Fibroblast of skin of left quadriceps (primary cell): ENCODE data around the gene NLRP3.
"Not testable (repeated sequence)": the region's sequence is repeated elsewhere in the genome, so short reads cannot be mapped to it uniquely, and the experiment has no call there.

Source experiments
- DNase-seq, 2 experiments: peaks; one replicate each; pipeline ENCODE4 v3.0.0-alpha.2; 2013; ENCODE audit warnings: low read depth in 2 of 2

NLRP3 gene

GRCh38 chr1:247415423-247416361 is at the start of gene NLRP3:
TSS of gene NLRP3 (plus strand) at chr1:247416173. CDS start at chr1:247418801, 2,628 bp downstream.
- no peak for DNase-seq

- not testable (repeated sequence) for DNase-seq
These were observed 49.6 kb upstream of the NLRP3 start for GRCh38 chr1:247366345-247366744.

GRCh38 chr1:247366926-247367645 is 48.9 kb upstream of the NLRP3 start:
- no peak for DNase-seq

GRCh38 chr1:247367786-247368422 is 48.1 kb upstream of the NLRP3 start:
- no peak for DNase-seq

GRCh38 chr1:247368490-247369145 is 47.4 kb upstream of the NLRP3 start:
- no peak for DNase-seq

GRCh38 chr1:247370786-247371732 is 44.9 kb upstream of the NLRP3 start:
- DNase-seq: no peak

- no peak for DNase-seq
These were observed 44.1 kb upstream of the NLRP3 start for GRCh38 chr1:247371801-247372259.

GRCh38 chr1:247373721-247374141 is 42.2 kb upstream of the NLRP3 start:
- no peak for DNase-seq

GRCh38 chr1:247374651-247375334 is 41.2 kb upstream of the NLRP3 start:
- not testable (repeated sequence) for DNase-seq

GRCh38 chr1:247375747-247376146 is 40.2 kb upstream of the NLRP3 start:
- no peak for DNase-seq

GRCh38 chr1:247376659-247377058 is 39.3 kb upstream of the NLRP3 start:
- no peak for DNase-seq

GRCh38 chr1:247377656-247378055 is 38.3 kb upstream of the NLRP3 start:
- DNase-seq: not testable (repeated sequence)

GRCh38 chr1:247378334-247379073 is 37.5 kb upstream of the NLRP3 start:
- DNase-seq: no peak

- DNase-seq: no peak
These were observed 30.7 kb upstream of the NLRP3 start for GRCh38 chr1:247385283-247385682.

- DNase-seq: no peak
These were observed 29.8 kb upstream of the NLRP3 start for GRCh38 chr1:247386217-247386616.

GRCh38 chr1:247386687-247387086 is 29.3 kb upstream of the NLRP3 start:
- no peak for DNase-seq

- no peak for DNase-seq
These were observed 28.9 kb upstream of the NLRP3 start for GRCh38 chr1:247387096-247387495.

GRCh38 chr1:247387565-247387964 is 28.4 kb upstream of the NLRP3 start:
- DNase-seq: no peak
